Medulla oblongata (tissue), 1 donor: Measurements from ENCODE around the gene TUBB2B.
"Not testable (repeated sequence)": the region's sequence is repeated elsewhere in the genome, so short reads cannot be mapped to it uniquely, and the experiment has no call there.

Experiments used
- DNase-seq: peaks from one replicate; pipeline ENCODE4 v3.0.0-alpha.2; 2015; ENCODE audit errors: extremely low spot score

TUBB2B gene

DNA sequence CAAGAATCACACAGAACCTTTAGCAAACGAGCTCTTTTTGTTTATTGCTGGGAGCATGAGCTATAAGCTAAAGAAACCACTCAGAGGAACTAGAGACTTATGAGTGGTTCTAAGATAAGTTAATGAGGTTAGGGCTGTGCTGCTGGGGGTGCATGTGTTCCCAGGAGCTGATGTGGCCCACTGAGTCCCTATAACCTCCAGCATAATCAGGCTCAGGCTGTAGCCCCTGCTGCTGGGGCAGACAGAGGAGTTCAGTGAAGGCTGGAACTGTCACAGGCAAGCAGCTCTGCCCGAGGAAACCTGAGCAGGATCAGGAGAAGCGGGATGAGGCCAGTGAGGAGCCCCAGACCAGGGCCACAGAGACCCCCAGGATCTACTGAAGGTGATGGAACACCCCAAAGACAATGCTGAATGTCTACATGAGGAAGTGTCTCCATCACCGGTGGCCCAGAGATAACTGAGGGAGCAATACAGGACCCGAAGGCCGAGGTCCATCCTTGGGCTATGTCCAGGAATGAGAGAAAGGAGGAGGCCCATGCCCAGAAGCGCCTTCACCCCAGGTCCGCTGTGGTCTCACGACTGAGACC is 17.3 kb downstream of the TUBB2B start:
- DNase-seq = no peak

DNA sequence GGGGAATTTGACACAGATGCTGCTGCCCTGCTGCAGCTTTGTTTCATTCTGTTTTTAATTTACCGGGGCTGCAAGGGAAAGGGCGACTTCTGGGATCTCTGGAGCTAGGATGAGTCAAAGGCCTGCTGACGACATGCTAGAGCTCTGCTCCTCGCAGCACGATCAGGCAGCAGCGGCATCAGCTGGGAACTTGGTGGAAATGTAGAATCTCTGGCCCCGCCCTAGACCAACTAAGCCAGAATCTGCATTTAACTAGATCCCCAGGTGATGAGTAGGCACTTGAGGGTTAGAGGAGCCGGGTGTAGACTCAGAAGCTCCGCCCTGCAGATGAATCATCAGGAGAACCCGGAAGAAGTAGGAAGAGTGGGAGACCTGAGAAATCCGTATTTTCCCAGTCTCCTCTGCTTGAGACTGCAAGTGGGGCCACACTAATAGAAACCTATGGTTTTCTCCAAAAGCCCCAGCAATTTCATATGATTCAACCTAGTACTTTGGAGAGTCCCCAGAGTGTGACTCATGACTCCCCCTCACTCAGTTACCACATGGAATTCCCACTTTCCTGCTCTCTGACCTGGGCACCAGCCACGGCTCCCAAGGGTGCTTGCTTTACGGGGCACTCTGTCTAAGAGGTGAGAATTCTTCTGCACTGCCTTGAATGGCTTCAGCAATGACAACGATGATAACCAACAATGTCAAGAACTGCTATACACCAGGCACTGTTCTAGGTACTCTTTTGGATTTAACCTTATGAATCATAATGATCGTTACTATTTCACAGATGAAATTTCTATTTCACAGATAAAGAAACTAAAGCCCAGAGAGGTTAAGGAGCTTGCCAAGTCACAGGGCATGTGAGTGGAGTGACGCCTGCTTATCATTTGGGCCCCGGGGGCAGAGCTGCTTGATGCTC is 18.1 kb downstream of the TUBB2B start:
- peak; percentile 21 for DNase-seq

- no peak for DNase-seq
Observed at GRCh38 chr6:3208775-3209113, 18.7 kb downstream of the TUBB2B start.

DNA sequence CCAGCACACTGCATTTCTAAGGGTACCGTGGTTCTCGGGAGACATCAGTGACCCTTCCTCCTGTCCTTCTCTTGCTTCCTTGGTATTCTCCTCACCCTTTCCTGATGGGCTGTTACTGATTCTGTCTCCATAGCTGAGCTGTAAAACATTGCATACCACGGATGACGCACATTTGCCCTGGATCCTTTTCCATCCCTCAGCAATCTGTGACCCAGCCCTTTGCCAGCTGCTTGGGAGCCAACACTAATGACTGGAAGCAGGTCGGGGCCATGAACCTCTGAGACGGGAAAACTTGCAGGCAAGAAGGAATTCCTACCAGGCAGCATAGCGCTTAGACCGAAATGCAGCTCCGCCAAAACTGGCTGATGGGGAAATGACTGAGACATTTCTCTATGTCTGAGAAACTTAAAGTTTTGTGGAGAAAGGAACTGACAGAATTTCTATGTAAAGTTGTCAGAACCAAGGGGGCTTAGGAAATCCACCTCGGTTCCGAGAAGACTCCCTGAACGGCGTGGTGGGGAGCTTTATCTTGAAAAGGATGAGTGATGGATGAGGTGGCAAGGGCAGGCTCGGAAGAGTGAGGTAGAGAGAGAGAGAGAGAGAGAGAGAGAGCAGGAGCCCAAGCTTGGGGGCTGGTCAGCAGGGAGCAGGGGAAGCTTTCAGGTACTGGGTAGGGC is 19.2 kb downstream of the TUBB2B start:
- no peak for DNase-seq

- DNase-seq = no peak
Observed at GRCh38 chr6:3206339-3207015, 21.0 kb downstream of the TUBB2B start.

DNA sequence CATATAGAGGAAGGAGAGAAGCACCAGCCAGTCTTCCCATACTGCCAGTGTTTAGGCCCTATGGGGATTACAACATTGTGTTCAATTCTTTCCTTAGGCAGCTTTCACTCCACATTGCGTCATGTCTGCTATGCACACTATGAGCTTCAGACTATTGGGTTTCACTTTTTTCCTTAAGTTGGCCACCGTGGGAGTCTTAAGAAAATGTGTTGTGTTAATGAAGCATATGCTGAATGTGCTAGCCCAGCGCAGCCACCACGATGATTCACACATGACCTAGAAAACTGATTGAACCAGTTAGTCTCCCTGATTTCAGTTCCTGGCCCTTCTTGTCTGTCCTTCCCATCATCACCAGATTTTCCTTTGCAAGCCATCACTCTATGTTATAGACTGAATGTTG is 21.5 kb downstream of the TUBB2B start:
- DNase-seq = no peak

DNA sequence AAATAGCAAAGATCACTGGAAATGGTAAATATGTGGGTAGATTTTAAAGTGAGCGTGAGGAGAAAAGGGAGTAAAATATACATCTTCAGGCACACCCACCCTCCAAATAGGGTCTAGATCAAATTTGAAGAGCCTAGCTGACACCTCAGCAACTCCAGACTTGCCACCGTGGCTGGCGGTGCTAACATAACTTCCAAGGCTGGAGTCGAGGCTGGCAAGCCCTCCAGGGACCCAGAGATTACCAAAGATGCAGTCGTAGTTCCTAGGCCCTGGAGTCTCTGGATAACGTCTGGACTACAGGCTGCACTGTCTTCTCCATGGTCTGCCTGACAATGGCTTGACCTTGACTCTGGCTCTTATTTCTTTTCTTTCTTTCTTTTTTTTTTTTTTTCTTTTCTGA is 22.5 kb downstream of the TUBB2B start:
- no peak for DNase-seq

- DNase-seq = no peak
Observed at GRCh38 chr6:3202999-3203696, 24.3 kb downstream of the TUBB2B start.

- DNase-seq = no peak
Observed at GRCh38 chr6:3201388-3201787, 26.1 kb downstream of the TUBB2B start.

DNA sequence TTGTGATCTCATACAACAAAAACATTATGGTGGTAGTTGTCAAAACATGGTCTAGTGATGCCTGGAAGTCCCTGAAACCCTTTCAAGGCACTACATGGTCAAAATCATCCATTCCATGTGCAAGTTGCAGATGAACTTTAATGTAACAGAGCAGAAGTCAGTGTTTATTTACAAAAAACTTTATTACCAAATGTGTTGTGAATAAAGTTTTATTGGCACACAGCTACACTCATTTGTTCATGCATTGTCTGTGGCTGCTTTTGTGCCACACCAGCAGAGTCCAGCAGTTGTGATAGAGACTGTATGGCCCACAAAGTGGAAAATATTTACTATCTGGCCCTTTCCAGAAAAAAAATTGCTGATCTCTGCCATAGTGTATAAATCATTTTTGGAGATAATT is 26.8 kb downstream of the TUBB2B start:
- DNase-seq = no peak

DNA sequence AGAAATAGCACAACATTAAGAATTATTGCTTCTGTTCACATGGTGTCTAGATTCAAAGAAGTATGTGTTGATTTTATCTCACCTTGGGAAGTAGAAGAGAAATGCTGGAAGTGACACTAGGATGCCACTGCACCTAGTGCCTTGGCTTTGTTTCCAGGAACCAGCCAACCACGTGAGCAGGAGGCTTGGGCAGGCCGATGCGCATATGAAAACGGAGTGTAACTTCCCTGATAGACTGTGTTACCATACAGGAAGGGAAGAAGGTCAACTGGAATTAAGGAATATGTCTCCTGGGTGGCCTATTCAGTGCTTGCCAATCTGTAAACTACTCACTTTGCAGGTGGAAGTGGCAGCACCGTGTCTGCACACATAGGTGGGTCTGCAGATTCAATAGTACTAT is 28.1 kb downstream of the TUBB2B start:
- no peak for DNase-seq

GRCh38 chr6:3197734-3198133 is 29.7 kb downstream of the TUBB2B start:
- DNase-seq = not testable (repeated sequence)

GRCh38 chr6:3196770-3197169 is 30.7 kb downstream of the TUBB2B start:
- peak; percentile 12 for DNase-seq

- peak; percentile 85 for DNase-seq
Observed at GRCh38 chr6:3195695-3196497, 31.6 kb downstream of the TUBB2B start.

- DNase-seq = no peak
Observed at GRCh38 chr6:3195420-3195694, 32.1 kb downstream of the TUBB2B start.

DNA sequence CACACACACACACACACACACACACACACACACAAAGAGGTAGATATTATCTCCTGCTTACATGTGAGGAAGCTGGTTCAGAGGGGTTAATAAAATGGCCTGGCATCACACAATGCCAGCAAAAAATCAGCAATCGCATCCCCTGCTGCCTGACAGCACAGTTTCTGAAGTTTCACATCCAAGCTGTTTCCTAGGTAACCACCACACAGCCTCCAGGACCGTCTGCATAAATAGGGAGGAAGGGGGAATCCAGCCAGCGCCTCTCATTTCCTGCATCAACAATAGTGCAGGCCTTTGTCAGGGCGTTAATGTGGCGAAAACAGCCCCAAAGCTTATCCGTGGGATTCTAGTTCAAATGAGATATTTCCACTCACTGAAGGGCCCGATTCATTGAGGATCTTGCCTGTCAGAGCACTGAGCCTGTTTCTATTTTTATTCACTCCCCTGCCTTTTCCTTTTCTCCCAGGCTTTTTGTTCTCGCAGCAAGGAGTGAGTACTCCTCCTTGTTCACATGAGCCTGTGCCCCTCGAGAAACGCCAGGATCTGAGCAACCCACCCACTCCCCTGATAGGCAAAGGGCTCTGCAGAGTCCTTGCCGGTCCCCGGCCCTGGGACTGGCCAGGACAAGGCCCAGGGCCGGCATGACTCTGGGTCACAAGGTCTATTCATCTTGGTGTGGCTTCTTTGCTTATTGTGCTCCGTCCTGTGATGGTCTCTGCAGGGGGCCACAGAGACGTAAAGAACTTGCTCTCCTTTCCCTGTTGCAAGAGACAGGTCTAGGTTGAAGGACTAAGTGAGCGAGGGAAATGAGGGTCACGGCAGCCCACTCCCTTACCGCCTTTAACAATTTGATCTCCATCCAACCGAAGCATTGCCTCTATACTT is 32.7 kb downstream of the TUBB2B start:
- peak; percentile 87 for DNase-seq

- DNase-seq = peak; percentile 32
Observed at GRCh38 chr6:3193102-3193849, 34.2 kb downstream of the TUBB2B start.

DNA sequence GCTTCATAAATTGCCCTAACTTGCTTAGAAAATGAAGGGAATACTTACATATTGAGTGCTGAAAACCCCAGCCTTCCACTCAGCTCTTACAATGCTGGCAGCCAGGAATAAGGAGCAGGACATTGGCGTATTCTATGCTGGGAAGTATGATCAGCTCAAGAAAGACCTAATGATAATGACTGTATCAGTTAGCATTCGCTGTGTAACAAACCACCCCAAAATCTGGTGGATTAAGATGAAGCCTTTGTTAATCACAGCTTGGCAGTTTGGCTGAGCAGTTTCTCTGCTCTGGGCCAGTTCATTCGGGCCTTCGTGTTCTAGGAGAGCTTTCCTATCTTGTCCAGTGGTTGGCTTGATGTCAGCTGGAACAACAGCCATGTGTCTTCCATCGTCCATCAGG is 36.7 kb downstream of the TUBB2B start:
- DNase-seq = no peak

DNA sequence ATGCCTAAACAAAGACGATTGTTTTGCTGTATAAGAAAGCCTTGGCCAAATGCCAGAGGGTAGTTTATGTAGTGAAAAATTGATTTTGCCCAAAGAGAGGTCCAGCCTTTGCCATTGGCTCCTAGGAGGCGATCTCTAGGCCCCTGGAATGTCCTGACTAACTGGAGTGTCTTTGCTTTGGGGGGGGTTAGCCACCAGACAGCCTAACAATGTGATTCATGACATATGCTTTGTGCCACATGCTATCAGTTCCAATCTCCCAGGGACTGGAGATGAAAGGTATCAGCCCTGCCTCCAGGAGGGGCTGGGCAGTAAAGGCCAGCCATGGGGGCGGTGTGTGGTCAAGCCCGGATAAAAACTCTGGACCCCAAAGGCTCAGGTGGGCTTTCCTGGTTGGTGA is 37.4 kb downstream of the TUBB2B start:
- DNase-seq = no peak
